Measurements from ENCODE around the gene R3HDM1. TPM values are rescaled to one million over a fixed set of nuclear protein-coding genes. Genes with fewer than 3 reads are reported as not detected.

The R3HDM1 gene
- total RNA-seq, 2 experiments from 2014 or later: 37.3 to 38.5 TPM

GRCh38 chr2:135744760-135745314, 213.6 kb downstream of the R3HDM1 start:
- DNase-seq: no peak
- H3K9me3 Mint-ChIP-seq: peaks cover 2% of the 10 kb centered on the region
- H3K27me3 Mint-ChIP-seq: no peaks in the 10 kb centered on the region
- POLR2A ChIA-PET: interaction anchor here (0.6 to 1.8 kb wide), 4 partner anchors 11 to 125 kb away, joined by 3 to 6 read pairs (median 4); no protein-coding TSS in a partner anchor
- CTCF ChIA-PET: interaction anchor here (1.8 kb wide), 1 partner anchor 53 kb away, joined by 7 read pairs; no protein-coding TSS in a partner anchor
- H3K36me3 Mint-ChIP-seq (ENCODE audit: low read depth): peaks cover 54% of the 10 kb centered on the region
- H3K4me3 Mint-ChIP-seq: peak overlapping the region; percentile 60
- H3K27ac Mint-ChIP-seq: no peak overlapping the region
- H3K4me1 Mint-ChIP-seq: peaks cover 44% of the 10 kb centered on the region

- H3K36me3 Mint-ChIP-seq (ENCODE audit: low read depth): peaks cover 57% of the 10 kb centered on the region
- ChIA-PET CTCF (interaction anchor here (1.8 kb wide), 1 partner anchor 52 kb away, joined by 7 read pairs; no protein-coding TSS in a partner anchor), POLR2A (interaction anchor here (1.6 to 1.8 kb wide), 2 partner anchors 11 to 75 kb away, joined by 6 read pairs; no protein-coding TSS in a partner anchor)
- peaks cover 2% of the 10 kb centered on the region for H3K9me3 Mint-ChIP-seq
- peaks cover 45% of the 10 kb centered on the region for H3K4me1 Mint-ChIP-seq
- no peak overlapping the region for H3K4me3 Mint-ChIP-seq
- no peaks in the 10 kb centered on the region for H3K27me3 Mint-ChIP-seq
- no peak for DNase-seq
- H3K27ac Mint-ChIP-seq: no peak overlapping the region
These were observed 214.3 kb downstream of the R3HDM1 start for GRCh38 chr2:135745545-135745944.

GRCh38 chr2:135755573-135755972, 224.3 kb downstream of the R3HDM1 start:
- ChIA-PET CTCF (interaction anchor here (0.6 to 2.2 kb wide), 5 partner anchors 12 to 283 kb away, joined by 3 to 6 read pairs (median 3); no protein-coding TSS in a partner anchor), POLR2A (interaction anchor here (0.9 to 2.1 kb wide), 3 partner anchors 11 to 224 kb away, joined by 3 to 8 read pairs (median 6); partner anchors contain the start of genes R3HDM1 and ZRANB3)
- Mint-ChIP-seq H3K9me3 (peaks cover 9% of the 10 kb centered on the region), H3K27ac (no peak overlapping the region), H3K4me1 (no peaks in the 10 kb centered on the region), H3K36me3 (ENCODE audit: low read depth) (peaks cover 76% of the 10 kb centered on the region), H3K4me3 (no peak overlapping the region), H3K27me3 (no peaks in the 10 kb centered on the region)
- no peak for DNase-seq

- POLR2A ChIA-PET: interaction anchor here (1.3 to 2.1 kb wide), 2 partner anchors 12 to 14 kb away, joined by 6 to 8 read pairs; no protein-coding TSS in a partner anchor
- H3K27me3 Mint-ChIP-seq: no peaks in the 10 kb centered on the region
- no peak overlapping the region for H3K27ac Mint-ChIP-seq
These were observed 225.4 kb downstream of the R3HDM1 start for GRCh38 chr2:135756692-135757091.

GRCh38 chr2:135762022-135762421, 230.7 kb downstream of the R3HDM1 start:
- Mint-ChIP-seq H3K36me3 (ENCODE audit: low read depth) (peaks cover 69% of the 10 kb centered on the region), H3K4me3 (no peak overlapping the region), H3K27me3 (no peaks in the 10 kb centered on the region), H3K9me3 (peaks cover under 1% of the 10 kb centered on the region), H3K27ac (no peak overlapping the region), H3K4me1 (no peaks in the 10 kb centered on the region)
- DNase-seq: no peak
- CTCF ChIA-PET: interaction anchor here (1.3 kb wide), 1 partner anchor 18 kb away, joined by 3 read pairs; no protein-coding TSS in a partner anchor
- POLR2A ChIA-PET: interaction anchor here (1.0 kb wide), 1 partner anchor 20 kb away, joined by 3 read pairs; no protein-coding TSS in a partner anchor

More at GRCh38 chr2:135756692-135757091, 225.4 kb downstream of the R3HDM1 start:
- Mint-ChIP-seq H3K4me1 (no peaks in the 10 kb centered on the region), H3K36me3 (ENCODE audit: low read depth) (peaks cover 83% of the 10 kb centered on the region), H3K9me3 (peaks cover 9% of the 10 kb centered on the region), H3K4me3 (no peak overlapping the region)
- no peak for DNase-seq
- CTCF ChIA-PET: interaction anchor here (1.4 to 2.2 kb wide), 2 partner anchors 13 to 41 kb away, joined by 6 read pairs; no protein-coding TSS in a partner anchor

GRCh38 chr2:135762530-135762929, 231.2 kb downstream of the R3HDM1 start:
- Mint-ChIP-seq H3K4me3 (no peak overlapping the region), H3K27me3 (no peaks in the 10 kb centered on the region), H3K36me3 (ENCODE audit: low read depth) (peaks cover 68% of the 10 kb centered on the region), H3K27ac (no peak overlapping the region), H3K4me1 (no peaks in the 10 kb centered on the region), H3K9me3 (no peaks in the 10 kb centered on the region)
- ChIA-PET CTCF (no interaction called here), POLR2A (interaction anchor here (1.0 kb wide), 1 partner anchor 20 kb away, joined by 3 read pairs; no protein-coding TSS in a partner anchor)
- no peak for DNase-seq

GRCh38 chr2:135768863-135769262, 237.6 kb downstream of the R3HDM1 start:
- DNase-seq: no peak
- no peak overlapping the region for H3K4me3 Mint-ChIP-seq
- peaks cover 6% of the 10 kb centered on the region for H3K4me1 Mint-ChIP-seq
- ChIA-PET CTCF (no interaction called here), POLR2A (no interaction called here)
- no peaks in the 10 kb centered on the region for H3K27me3 Mint-ChIP-seq
- H3K36me3 Mint-ChIP-seq (ENCODE audit: low read depth): peaks cover 70% of the 10 kb centered on the region
- no peak overlapping the region for H3K27ac Mint-ChIP-seq
- no peaks in the 10 kb centered on the region for H3K9me3 Mint-ChIP-seq

- no peak overlapping the region for H3K27ac Mint-ChIP-seq
- ChIA-PET POLR2A (interaction anchor here (0.7 kb wide), 1 partner anchor 24 kb away, joined by 3 read pairs; no protein-coding TSS in a partner anchor), CTCF (interaction anchor here (1.0 to 1.2 kb wide), 2 partner anchors 24 to 25 kb away, joined by 3 read pairs; no protein-coding TSS in a partner anchor)
- H3K9me3 Mint-ChIP-seq: no peaks in the 10 kb centered on the region
- H3K4me3 Mint-ChIP-seq: no peak overlapping the region
- DNase-seq: no peak
- peaks cover 7% of the 10 kb centered on the region for H3K4me1 Mint-ChIP-seq
- no peaks in the 10 kb centered on the region for H3K27me3 Mint-ChIP-seq
- peaks cover 79% of the 10 kb centered on the region for H3K36me3 Mint-ChIP-seq (ENCODE audit: low read depth)
These were observed 242.0 kb downstream of the R3HDM1 start for GRCh38 chr2:135773319-135773718.

GRCh38 chr2:135773917-135774316, 242.6 kb downstream of the R3HDM1 start:
- Mint-ChIP-seq H3K4me3 (no peak overlapping the region), H3K27me3 (no peaks in the 10 kb centered on the region), H3K36me3 (ENCODE audit: low read depth) (peaks cover 82% of the 10 kb centered on the region), H3K4me1 (peaks cover 7% of the 10 kb centered on the region), H3K27ac (no peak overlapping the region), H3K9me3 (no peaks in the 10 kb centered on the region)
- no peak for DNase-seq
- ChIA-PET POLR2A (no interaction called here), CTCF (interaction anchor here (1.0 kb wide), 1 partner anchor 24 kb away, joined by 3 read pairs; no protein-coding TSS in a partner anchor)

Other genes starting within 250 kb of the R3HDM1 start
- 1 to 10 TPM; 5.8 to 6.2 TPM for gene ZRANB3, start 266 bp upstream of the R3HDM1 start, total RNA-seq
- 100 to 1,000 TPM; 118 to 126 TPM for gene UBXN4, start 210.4 kb downstream of the R3HDM1 start, total RNA-seq